HG03457 (cell line): ENCODE measurements around the gene THY1.
"Not testable (repeated sequence)": the region's sequence is repeated elsewhere in the genome, so short reads cannot be mapped to it uniquely, and the experiment has no call there.

Source experiments
- ATAC-seq: cut with Tn5 transposase; IDR thresholded peaks from one replicate; pipeline ENCODE4 v1.9.1; 2021; ENCODE audit warnings: moderate number of reproducible peaks; ENCODE audit not compliant: unreplicated experiment

The THY1 gene

GRCh38 chr11:119446434-119446833 lies 23.5 kb upstream of the THY1 start:
- no peak for ATAC-seq

GRCh38 chr11:119445850-119446249 lies 22.9 kb upstream of the THY1 start:
- ATAC-seq, result no peak

GRCh38 chr11:119445379-119445778 lies 22.4 kb upstream of the THY1 start:
- ATAC-seq, result no peak

- ATAC-seq, result no peak
Observed at GRCh38 chr11:119441898-119442243, 18.9 kb upstream of the THY1 start.

- no peak for ATAC-seq
Observed at GRCh38 chr11:119438599-119438998, 15.6 kb upstream of the THY1 start.

GRCh38 chr11:119437521-119437920 lies 14.5 kb upstream of the THY1 start:
- ATAC-seq, result not testable (repeated sequence)

GRCh38 chr11:119436711-119437110 lies 13.7 kb upstream of the THY1 start:
- ATAC-seq, result no peak

GRCh38 chr11:119436093-119436492 lies 13.1 kb upstream of the THY1 start:
- no peak for ATAC-seq

GRCh38 chr11:119434591-119435330 lies 11.8 kb upstream of the THY1 start:
- ATAC-seq, result no peak

GRCh38 chr11:119433358-119433725 lies 10.4 kb upstream of the THY1 start:
- ATAC-seq, result no peak

GRCh38 chr11:119432484-119433357 lies 9.7 kb upstream of the THY1 start:
- ATAC-seq, result no peak

- ATAC-seq, result no peak
Observed at GRCh38 chr11:119431523-119431922, 8.6 kb upstream of the THY1 start.

- ATAC-seq, result no peak
Observed at GRCh38 chr11:119427279-119427678, 4.3 kb upstream of the THY1 start.

- ATAC-seq, result no peak
Observed at GRCh38 chr11:119426142-119426541, 3.2 kb upstream of the THY1 start.

- no peak for ATAC-seq
Observed at GRCh38 chr11:119424775-119425174, 1.8 kb upstream of the THY1 start.

- no peak for ATAC-seq
Observed at GRCh38 chr11:119424276-119424675, 1.3 kb upstream of the THY1 start.

GRCh38 chr11:119423509-119424254 lies 710 bp upstream of the THY1 start:
- ATAC-seq, result no peak

GRCh38 chr11:119421941-119422808 lies 797 bp downstream of the THY1 start:
- no peak for ATAC-seq

- no peak for ATAC-seq
Observed at GRCh38 chr11:119421351-119421750, 1.6 kb downstream of the THY1 start.

- ATAC-seq, result no peak
Observed at GRCh38 chr11:119420631-119421030, 2.3 kb downstream of the THY1 start.
